GM12801 (cell line): ENCODE measurements around the gene CENPX.

Experiments used
- CTCF ChIP-seq: IDR thresholded peaks from one replicate; pipeline ENCODE4 v1.5.1; 2011; ENCODE audit warnings: control low read depth; ENCODE audit not compliant: insufficient read length; ENCODE audit errors: extremely low read depth

Gene CENPX

GRCh38 chr17:82009413-82009812 lies 13.3 kb downstream of the CENPX start:
- no peak for TF ChIP-seq CTCF

GRCh38 chr17:82008941-82009405 lies 13.7 kb downstream of the CENPX start:
- no peak for TF ChIP-seq CTCF

- no peak for TF ChIP-seq CTCF
Observed at GRCh38 chr17:82008258-82008940, 14.3 kb downstream of the CENPX start.

- no peak for TF ChIP-seq CTCF
Observed at GRCh38 chr17:82007495-82008257, 15.0 kb downstream of the CENPX start.

GRCh38 chr17:82007228-82007494 lies 15.5 kb downstream of the CENPX start:
- no peak for TF ChIP-seq CTCF

- TF ChIP-seq CTCF, result no peak
Observed at GRCh38 chr17:82006468-82007227, 16.0 kb downstream of the CENPX start.

GRCh38 chr17:82005701-82006348 lies 16.9 kb downstream of the CENPX start:
- TF ChIP-seq CTCF, result no peak
